OCI-LY3 (cell line): Measurements from ENCODE around the gene PIEZO2.

Source experiments
- EZH2phosphoT487 ChIP-seq: fragments of 200-600 bp; shearing (Covaris generic); IDR thresholded peaks from 2 replicates; pipeline ENCODE4 v1.6.1; 2018; ENCODE audit warnings: antibody characterized with exemption, mixed run types, low read depth
- TF ChIP-seq, protein P1 (sequence below): fragments of 200-600, 300-600 bp; sonication (generic); IDR thresholded peaks from 2 replicates; pipeline ENCODE4 v1.5.1; 2014; ENCODE audit warnings: antibody characterized with exemption, low read length, low read depth

DNA sequence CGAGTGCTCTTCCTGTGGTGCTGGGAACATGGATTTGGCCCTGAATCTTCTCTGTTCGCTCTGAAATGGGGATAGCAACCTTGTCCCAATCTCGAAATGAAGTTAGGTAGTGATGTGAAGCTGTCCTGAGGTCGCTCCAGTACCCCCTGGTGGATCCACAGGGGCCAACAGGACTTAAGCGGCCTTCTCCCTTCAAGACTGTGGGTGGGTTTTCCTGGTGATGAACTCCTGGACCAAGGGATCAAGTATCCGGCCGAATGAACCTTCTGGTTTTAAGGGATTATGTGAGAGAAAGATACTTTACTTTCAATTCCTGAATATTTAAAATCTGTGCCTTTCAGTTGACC lies 467.0 kb downstream of the PIEZO2 start:
- TF ChIP-seq, protein P1, sequence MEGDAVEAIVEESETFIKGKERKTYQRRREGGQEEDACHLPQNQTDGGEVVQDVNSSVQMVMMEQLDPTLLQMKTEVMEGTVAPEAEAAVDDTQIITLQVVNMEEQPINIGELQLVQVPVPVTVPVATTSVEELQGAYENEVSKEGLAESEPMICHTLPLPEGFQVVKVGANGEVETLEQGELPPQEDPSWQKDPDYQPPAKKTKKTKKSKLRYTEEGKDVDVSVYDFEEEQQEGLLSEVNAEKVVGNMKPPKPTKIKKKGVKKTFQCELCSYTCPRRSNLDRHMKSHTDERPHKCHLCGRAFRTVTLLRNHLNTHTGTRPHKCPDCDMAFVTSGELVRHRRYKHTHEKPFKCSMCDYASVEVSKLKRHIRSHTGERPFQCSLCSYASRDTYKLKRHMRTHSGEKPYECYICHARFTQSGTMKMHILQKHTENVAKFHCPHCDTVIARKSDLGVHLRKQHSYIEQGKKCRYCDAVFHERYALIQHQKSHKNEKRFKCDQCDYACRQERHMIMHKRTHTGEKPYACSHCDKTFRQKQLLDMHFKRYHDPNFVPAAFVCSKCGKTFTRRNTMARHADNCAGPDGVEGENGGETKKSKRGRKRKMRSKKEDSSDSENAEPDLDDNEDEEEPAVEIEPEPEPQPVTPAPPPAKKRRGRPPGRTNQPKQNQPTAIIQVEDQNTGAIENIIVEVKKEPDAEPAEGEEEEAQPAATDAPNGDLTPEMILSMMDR, result no peak
- TF ChIP-seq EZH2phosphoT487, result no peak
